Brain microvascular endothelial cell (primary cell): ENCODE measurements around the gene RBBP4.
"Not testable (repeated sequence)": the region's sequence is repeated elsewhere in the genome, so short reads cannot be mapped to it uniquely, and the experiment has no call there.

ENCODE experiments used
- DNase-seq: peaks from one replicate; pipeline ENCODE4 v3.0.0-alpha.2; 2020
- H3K27ac ChIP-seq: fragments of 250-450 bp; sonication (Bioruptor Pico); 2 replicates; pipeline ENCODE4 v1.5.1; 2020; ENCODE audit warnings: mild to moderate bottlenecking, moderate library complexity
- H3K27me3 ChIP-seq: fragments of 250-450 bp; sonication (Bioruptor Pico); replicated peaks from 2 replicates; pipeline ENCODE4 v1.5.1; 2020; ENCODE audit warnings: mild to moderate bottlenecking
- H3K36me3 ChIP-seq: fragments of 250-450 bp; sonication (Bioruptor Pico); replicated peaks from 2 replicates; pipeline ENCODE4 v1.5.1; 2020; ENCODE audit warnings: mild to moderate bottlenecking
- H3K4me3 ChIP-seq: 2 replicates; pipeline ENCODE4 v1.5.1; 2011; ENCODE audit warnings: low read depth, mild to moderate bottlenecking, control low read depth, low read length, moderate library complexity
- in situ Hi-C: cut with HindIII; loops from 2 replicates; pipeline ENCODE4 v1.10.0; 2017; ENCODE audit warnings: low sequenced_read_pairs, low pct_ligation_motif_present
- TF ChIP-seq, protein P1 (sequence below): IDR thresholded peaks from 2 replicates; pipeline ENCODE4 v1.5.1; 2011; ENCODE audit warnings: low read depth, mild to moderate bottlenecking, moderate library complexity, low read length, control low read depth, inconsistent platforms; ENCODE audit errors: missing control alignments

Gene RBBP4

DNA sequence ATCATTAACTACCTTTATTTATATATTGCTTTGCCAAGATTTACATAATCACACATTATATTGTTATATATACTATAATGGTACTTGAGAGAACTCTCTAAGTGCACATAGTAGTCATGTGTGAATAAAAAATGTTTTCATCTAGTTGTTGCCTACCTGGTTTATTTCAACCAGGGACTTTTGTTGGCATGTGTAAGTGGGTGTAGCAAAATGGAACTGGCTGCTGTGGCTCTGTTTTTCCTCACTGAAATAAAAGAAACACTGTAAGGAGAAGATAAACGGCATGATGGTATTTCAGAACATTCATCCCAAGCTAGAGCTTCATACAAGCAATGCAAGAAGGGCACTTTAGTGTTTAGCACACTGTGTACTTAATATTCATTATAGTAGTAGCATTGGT, 14.9 kb downstream of the RBBP4 start:
- no peak for DNase-seq
- TF ChIP-seq, protein P1, sequence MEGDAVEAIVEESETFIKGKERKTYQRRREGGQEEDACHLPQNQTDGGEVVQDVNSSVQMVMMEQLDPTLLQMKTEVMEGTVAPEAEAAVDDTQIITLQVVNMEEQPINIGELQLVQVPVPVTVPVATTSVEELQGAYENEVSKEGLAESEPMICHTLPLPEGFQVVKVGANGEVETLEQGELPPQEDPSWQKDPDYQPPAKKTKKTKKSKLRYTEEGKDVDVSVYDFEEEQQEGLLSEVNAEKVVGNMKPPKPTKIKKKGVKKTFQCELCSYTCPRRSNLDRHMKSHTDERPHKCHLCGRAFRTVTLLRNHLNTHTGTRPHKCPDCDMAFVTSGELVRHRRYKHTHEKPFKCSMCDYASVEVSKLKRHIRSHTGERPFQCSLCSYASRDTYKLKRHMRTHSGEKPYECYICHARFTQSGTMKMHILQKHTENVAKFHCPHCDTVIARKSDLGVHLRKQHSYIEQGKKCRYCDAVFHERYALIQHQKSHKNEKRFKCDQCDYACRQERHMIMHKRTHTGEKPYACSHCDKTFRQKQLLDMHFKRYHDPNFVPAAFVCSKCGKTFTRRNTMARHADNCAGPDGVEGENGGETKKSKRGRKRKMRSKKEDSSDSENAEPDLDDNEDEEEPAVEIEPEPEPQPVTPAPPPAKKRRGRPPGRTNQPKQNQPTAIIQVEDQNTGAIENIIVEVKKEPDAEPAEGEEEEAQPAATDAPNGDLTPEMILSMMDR, result no peak
- in situ Hi-C loops, result no loop called here
- H3K27ac ChIP-seq, result no peak overlapping the region
- H3K4me3 ChIP-seq, result no peak overlapping the region
- H3K36me3 ChIP-seq, result peaks cover 52% of the 10 kb centered on the region
- H3K27me3 ChIP-seq, result no peaks in the 10 kb centered on the region

DNA sequence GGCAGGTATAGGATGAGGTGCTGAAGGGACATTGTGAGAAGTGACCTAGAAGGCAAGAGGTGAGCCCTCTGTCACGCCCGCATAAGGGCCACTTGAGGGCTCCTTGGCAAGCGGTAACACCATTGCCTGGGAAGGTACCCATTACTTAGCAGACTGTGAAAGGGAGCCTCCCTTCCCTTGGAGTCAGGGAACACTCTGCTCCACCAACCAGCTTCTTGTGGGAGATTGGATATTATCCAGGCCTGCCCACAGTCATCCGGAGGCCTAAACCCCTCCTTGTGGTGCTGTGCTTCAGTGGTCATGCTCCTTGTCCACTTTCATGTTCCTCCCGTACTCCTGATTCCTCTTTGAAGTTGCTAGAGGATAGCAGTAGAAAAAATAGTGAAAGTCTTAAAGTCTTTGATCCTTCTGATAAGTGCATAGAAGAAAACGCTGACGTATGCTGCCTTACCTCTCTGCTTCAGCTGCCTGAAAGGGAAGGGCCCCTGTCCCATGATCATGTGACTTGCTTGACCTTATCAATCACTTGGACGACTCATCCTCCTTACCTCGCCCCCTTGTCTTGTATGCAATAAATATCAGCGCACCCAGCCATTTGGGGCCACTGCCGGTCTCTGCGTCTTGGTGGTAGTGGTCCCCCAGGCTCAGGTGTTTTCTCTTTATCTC, 16.0 kb downstream of the RBBP4 start:
- in situ Hi-C loops, result no loop called here

DNA sequence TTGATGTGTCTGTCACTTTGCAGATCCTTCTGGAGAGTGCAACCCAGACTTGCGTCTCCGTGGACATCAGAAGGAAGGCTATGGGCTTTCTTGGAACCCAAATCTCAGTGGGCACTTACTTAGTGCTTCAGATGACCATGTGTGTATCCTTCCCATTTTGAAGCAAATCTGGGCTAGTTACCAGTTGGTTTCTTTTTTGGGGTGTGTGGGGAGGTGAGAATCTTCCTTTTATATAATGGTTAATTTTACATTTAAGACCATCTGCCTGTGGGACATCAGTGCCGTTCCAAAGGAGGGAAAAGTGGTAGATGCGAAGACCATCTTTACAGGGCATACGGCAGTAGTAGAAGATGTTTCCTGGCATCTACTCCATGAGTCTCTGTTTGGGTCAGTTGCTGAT, 17.7 kb downstream of the RBBP4 start:
- H3K4me3 ChIP-seq, H3K27me3 ChIP-seq, in situ Hi-C loops, DNase-seq, H3K27ac ChIP-seq: not testable (repeated sequence)
- peaks cover 55% of the 10 kb centered on the region for H3K36me3 ChIP-seq

More for the DNA sequence above, 16.0 kb downstream of the RBBP4 start:
- DNase-seq, result no peak
- TF ChIP-seq, protein P1, result no peak
- Histone ChIP-seq H3K36me3 (peaks cover 51% of the 10 kb centered on the region), H3K27ac (no peak overlapping the region), H3K27me3 (no peaks in the 10 kb centered on the region), H3K4me3 (no peak overlapping the region)

DNA sequence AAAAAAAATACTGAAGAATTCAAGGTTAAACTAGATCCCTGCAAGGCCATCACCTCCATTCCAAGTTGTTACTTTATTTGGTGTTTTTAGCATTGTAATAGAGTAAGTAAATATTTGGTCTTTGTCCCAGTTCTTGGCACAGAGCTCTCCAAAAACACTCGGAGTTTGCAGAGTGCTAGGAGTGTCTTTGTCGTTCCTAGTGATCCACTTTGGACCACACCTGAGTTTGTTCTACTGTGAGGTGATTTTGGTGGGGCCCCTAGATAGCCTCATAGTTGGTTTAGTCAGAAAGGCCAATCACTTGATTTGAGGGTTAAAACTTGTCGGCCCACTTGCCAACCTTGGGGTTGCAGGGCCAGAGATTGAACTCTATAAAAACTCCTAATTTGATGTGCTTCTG, 25.9 kb downstream of the RBBP4 start:
- no peak overlapping the region for H3K4me3 ChIP-seq
- H3K27me3 ChIP-seq, result no peaks in the 10 kb centered on the region
- TF ChIP-seq, protein P1, result no peak
- H3K27ac ChIP-seq, result no peak overlapping the region
- in situ Hi-C loops, result no loop called here
- peaks cover 74% of the 10 kb centered on the region for H3K36me3 ChIP-seq
- no peak for DNase-seq

DNA sequence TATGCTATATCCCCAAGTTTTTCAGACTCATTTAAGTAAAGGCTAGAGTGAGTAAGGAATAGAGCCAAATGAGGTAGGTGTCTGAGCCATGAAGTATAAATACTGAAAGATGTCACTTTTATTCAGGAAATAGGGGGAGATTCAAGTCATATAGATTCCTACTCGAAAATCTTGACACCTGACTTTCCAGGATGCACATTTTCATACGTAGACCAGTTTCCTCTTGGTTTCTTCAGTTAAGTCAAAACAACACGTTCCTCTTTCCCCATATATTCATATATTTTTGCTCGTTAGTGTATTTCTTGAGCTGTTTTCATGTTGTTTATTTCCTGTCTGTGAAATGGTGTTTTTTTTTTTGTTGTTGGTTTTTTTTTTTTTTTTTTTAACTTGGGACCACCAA, 29.0 kb downstream of the RBBP4 start:
- H3K4me3 ChIP-seq, H3K27me3 ChIP-seq, H3K27ac ChIP-seq, DNase-seq, in situ Hi-C loops: not testable (repeated sequence)
- peaks cover 57% of the 10 kb centered on the region for H3K36me3 ChIP-seq

DNA sequence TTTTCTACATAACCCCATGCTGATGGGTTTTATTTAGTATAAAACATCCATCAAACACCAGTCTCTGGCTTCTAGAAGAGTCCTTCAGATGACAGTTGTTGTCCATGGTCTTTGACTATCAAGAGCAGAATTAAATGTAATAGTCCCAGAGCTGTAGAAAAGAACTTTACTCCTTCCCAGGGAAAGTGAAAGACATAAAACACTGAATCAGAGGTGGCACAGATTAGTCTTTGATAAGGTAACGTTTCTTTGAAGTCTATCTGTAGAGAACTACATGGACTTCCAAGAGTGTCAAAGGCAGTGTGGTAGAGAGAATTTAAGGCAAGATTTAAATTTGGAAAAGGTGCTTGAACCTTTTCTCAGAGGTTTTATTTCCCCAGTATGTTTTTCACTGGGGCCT, 29.6 kb downstream of the RBBP4 start:
- H3K27ac ChIP-seq, result no peak overlapping the region
- DNase-seq, result no peak
- no peak overlapping the region for H3K4me3 ChIP-seq
- TF ChIP-seq, protein P1, result no peak
- H3K27me3 ChIP-seq, result no peaks in the 10 kb centered on the region
- peaks cover 57% of the 10 kb centered on the region for H3K36me3 ChIP-seq
- in situ Hi-C loops, result no loop called here

DNA sequence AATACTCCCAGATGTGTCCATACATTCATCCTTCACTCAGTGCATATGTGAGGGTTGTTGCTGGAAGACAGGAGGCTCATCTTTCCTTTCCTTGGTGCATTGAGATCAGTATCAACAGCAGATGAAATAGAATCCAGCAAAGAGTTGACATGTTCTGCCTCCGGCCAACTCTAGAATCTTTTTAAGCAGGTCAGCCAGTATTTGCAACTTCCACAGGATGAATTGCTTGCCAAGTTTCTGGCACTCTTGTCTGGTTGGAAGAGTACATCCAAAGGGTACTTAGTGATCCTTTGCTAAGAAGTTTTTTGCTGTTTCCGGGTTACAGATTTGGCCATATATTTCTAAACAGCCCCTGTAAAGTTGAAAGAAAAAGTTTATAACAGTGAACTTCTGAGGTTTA, 30.5 kb downstream of the RBBP4 start:
- peaks cover 60% of the 10 kb centered on the region for H3K36me3 ChIP-seq
- no peak overlapping the region for H3K4me3 ChIP-seq
- H3K27me3 ChIP-seq, result no peaks in the 10 kb centered on the region
- TF ChIP-seq, protein P1, result no peak
- in situ Hi-C loops, result no loop called here
- no peak for DNase-seq
- H3K27ac ChIP-seq, result no peak overlapping the region
